ENCODE measurements around the gene TRNAU1AP.
A peak's percentile ranks its signal among the peaks of the same experiment; 100 is the strongest.
"Not testable (repeated sequence)": the region's sequence is repeated elsewhere in the genome, so short reads cannot be mapped to it uniquely, and the experiment has no call there.

The TRNAU1AP gene

DNA sequence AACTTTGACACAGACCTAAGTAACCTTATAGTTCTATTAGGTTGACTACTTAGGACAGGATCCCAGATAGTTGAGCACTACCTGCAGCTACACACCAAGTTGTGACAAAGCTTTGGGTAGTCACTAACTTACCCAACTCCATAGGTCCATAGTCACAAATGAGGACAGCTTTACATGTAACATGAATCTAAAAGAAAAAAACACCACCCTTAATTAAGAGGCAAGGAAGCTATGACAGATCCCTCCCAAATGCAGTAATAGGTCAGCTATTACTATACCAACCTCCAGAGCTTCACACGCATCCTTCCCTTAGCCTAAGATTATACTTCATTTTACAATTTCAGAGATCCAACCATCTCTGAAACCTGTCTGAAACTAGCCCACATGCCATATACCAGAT is 26.5 kb downstream of the TRNAU1AP start:
- peak overlapping the region; percentile 98 for H3K4me3 ChIP-seq (ENCODE audit: low read length)
- no peak for DNase-seq (ENCODE audit: low read depth)
- TF ChIP-seq, protein P1, sequence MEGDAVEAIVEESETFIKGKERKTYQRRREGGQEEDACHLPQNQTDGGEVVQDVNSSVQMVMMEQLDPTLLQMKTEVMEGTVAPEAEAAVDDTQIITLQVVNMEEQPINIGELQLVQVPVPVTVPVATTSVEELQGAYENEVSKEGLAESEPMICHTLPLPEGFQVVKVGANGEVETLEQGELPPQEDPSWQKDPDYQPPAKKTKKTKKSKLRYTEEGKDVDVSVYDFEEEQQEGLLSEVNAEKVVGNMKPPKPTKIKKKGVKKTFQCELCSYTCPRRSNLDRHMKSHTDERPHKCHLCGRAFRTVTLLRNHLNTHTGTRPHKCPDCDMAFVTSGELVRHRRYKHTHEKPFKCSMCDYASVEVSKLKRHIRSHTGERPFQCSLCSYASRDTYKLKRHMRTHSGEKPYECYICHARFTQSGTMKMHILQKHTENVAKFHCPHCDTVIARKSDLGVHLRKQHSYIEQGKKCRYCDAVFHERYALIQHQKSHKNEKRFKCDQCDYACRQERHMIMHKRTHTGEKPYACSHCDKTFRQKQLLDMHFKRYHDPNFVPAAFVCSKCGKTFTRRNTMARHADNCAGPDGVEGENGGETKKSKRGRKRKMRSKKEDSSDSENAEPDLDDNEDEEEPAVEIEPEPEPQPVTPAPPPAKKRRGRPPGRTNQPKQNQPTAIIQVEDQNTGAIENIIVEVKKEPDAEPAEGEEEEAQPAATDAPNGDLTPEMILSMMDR (conservative IDR thresholded peaks at IDR 0.05; ENCODE audit: low read depth, low read length) = no peak

DNA sequence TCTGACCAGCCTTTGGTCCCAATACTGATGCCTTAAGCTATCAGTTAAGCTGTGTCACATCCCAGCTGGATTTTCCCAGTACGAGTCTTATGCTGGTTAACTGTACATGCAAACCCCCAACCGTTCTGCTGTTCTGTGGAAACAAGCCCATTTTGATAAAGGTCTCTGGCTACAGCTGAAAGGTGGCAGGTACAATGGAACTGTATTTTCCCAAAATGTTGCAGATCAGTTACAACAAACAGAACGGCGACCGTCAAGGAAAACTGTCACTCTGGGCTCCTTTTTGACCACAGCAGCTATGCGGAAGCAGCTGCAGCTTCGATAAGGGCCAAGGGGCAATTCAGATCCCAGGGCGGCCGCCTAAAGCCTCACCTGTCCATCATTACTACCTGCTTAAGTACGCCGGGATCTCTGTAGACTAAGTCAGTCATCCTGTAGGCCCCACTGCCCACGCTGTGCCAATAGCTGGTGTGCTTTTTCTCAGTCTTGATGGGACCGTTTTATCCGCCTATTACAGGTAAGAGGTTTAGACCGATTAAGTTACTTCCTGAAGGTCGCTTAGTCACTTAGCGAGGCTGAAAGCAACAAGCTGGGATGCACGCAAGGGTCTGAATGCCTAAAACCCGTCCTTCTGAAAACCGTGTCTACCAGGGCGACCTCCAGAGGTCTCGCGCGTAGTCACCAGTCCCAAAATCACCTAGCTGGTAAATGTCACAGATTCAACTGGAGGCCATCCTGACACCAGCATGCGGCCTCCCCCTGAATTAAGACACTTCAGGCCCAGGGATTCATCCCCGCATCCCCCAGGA is 28.0 kb downstream of the TRNAU1AP start:
- peak overlapping the region; percentile 98 for H3K4me3 ChIP-seq (ENCODE audit: low read length)
- TF ChIP-seq, protein P1 (conservative IDR thresholded peaks at IDR 0.05; ENCODE audit: low read depth, low read length) = peak; percentile 23
- DNase-seq (ENCODE audit: low read depth) = no peak

DNA sequence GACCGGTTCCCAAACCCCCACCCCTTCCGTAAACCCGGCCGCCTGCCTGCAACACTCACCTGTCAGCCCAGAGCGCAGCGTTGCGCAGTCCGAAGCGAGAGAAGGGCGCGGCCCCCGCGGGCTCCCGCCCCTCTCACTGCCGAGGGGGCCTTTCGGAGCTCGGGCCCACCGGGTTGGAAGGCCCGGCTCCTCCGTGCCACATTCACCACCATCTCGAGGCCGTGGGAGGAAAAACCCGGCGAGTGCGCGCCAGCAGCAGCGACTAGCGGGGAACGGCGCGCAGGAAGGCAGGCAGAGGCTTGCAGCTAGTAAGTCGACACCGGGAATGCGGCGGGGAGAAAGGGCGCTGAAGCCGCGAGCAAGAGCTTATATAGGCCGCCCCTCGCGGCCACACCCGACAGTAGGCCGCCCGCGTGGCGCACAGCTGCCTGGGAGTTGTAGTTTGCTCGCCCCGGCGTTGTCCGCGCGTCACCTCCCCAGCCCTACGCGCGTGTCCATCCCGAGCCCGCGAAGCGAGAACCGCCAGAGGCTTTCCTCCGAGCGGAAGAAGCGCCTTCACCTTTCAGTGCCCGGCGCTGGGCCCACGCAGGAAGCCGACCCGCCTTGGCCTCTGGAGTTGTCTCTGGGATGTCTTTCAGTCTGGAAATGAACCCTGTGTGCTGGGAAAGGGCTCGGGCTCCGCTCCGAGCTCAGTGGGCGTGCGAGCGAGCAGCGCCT is 28.8 kb downstream of the TRNAU1AP start:
- H3K4me3 ChIP-seq (ENCODE audit: low read length) = peak overlapping the region; percentile 98
- DNase-seq (ENCODE audit: low read depth) = peak; percentile 78
- TF ChIP-seq, protein P1 (conservative IDR thresholded peaks at IDR 0.05; ENCODE audit: low read depth, low read length) = no peak

DNA sequence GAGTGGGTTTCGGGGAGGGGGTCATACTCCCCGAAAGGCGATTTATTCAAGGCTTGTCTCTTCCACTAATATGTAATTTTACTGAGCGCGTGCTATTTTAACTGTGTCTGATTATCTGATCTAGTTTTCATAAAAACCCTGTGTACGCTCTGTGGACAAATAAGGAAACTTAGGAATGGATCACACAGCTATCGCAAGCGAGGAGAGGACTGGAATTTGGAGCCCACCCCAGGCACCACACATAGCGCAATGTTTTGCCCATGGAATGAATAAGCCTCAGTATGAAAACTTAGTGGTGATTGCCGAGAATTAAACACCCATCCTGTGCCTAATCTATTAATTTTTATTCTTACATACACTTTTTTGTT is 29.3 kb downstream of the TRNAU1AP start:
- TF ChIP-seq, protein P1 (conservative IDR thresholded peaks at IDR 0.05; ENCODE audit: low read depth, low read length) = no peak
- peak overlapping the region; percentile 98 for H3K4me3 ChIP-seq (ENCODE audit: low read length)
- no peak for DNase-seq (ENCODE audit: low read depth)

DNA sequence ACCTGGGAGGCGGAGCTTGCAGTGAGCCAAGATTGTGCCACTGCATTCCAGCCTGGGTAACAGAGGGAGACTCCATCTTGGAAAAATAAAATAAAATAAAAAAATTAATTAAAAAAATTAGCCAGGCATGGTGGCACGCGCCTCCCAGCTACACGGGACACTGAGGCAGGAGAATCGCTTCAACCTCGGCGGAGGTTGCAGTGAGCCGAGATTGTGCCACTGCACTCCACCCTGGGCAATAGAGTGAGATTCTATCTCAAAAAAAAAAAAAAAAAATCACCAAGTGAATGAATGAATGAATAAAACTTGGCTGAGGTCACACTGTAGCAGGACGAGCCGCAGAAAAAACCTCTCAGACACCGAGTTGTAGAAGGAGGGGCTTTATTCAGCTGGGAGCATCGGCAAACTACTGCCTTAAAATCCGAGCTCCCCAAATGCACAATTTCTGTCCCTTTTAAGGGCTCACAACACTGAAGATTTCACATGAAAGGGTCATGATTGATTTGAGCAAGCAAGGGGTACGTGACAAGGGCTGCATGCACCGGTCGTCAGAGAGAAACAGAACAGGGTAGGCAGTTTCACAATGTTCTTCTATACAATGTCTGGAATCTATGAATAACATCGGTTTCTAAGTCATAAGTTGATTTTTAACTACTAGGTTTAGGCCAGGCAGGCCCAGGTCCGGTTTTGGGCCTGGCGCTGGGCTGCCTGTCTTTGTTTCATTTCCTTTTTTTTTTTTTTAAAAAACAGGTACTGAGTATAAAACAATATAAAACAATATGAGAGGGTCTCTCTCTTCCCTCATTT is 33.9 kb downstream of the TRNAU1AP start:
- not testable (repeated sequence) for DNase-seq (ENCODE audit: low read depth)

DNA sequence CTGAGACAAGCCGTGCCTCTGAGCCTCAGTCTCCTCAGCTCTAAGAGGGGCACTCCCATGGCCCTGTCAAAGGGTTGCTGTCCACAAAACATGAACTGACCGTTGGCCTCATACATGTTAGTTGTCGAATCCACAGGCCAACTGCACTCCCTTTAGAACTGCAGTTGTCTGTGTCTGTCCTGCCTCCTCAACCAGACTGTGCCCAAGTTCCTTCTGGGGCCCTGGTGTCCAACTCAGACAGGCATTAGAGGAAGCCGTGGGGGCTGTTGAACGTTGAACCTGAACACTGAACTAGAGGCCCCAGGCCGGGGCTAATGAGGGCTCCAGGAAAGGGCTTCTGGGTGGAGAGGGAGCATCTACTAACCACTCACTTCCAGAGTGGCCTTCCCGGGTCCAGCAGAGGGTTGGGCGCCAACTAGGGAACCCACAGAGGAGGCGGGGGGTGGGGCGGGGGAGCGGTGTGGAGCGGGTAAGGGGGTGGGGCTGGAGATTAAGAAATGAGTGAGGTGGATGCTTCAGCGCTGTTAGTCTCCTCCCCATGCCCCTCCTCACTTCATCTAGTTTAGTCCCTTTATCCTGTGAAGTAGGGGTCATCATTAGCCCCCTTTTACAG is 38.9 kb downstream of the TRNAU1AP start, which contains the start of gene RAB42:
Gene RAB42, plus strand, starts transcription at position 558 of the 613 bp plus-strand sequence. CDS start 247 bp downstream, outside the sequence.
- peak within 1 kb of the TSS; percentile 48 for H3K4me3 ChIP-seq (ENCODE audit: low read length)
- no peak for DNase-seq (ENCODE audit: low read depth)
- TF ChIP-seq, protein P1 (conservative IDR thresholded peaks at IDR 0.05; ENCODE audit: low read depth, low read length) = no peak

More for the DNA sequence above, 33.9 kb downstream of the TRNAU1AP start:
- not testable (repeated sequence) for H3K4me3 ChIP-seq (ENCODE audit: low read length)
